Esophagus muscularis mucosa (tissue), 4 donors: Measurements from ENCODE around the gene RBPJ.

Experiments used
- CTCF ChIP-seq, 3 experiments: fragments of 200-600 bp in 2 of 3; fragments of 450-650 bp in 1 of 3; sonication (generic) in 2 of 3; IDR thresholded peaks; one replicate each; pipeline ENCODE4 v1.5.1; 2017 to 2019; ENCODE audit warnings: antibody characterized with exemption in 3 of 3, mild to moderate bottlenecking in 2 of 3, moderate library complexity in 1 of 3
- EP300 ChIP-seq: sonication (generic); formaldehyde crosslinking; IDR thresholded peaks from one replicate; pipeline ENCODE4 v1.6.1; 2017; ENCODE audit warnings: antibody characterized with exemption
- POLR2A ChIP-seq: fragments of 450-650 bp; IDR thresholded peaks from one replicate; pipeline ENCODE4 v1.6.1; 2017; ENCODE audit warnings: antibody characterized with exemption, moderate library complexity, mild to moderate bottlenecking, low read depth

DNA sequence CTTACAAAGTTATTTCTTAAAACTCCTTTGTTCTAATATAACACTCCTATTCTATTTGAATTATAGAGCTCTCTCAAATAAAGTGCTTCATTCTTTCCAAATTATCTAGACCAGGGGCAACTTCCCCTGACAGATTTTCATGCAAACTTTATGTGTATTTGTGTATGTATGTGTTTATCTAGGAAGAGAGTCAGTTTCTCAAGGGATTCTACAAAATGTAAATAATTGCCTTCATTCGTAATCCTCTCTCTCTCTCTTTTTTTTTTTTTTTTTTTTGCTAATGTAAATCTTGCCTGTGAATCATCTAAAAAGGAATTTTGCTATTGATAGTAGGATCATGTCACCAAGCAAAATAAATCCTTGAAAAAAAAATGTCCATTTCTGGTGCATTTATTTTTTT lies 38.9 kb upstream of the RBPJ start:
- no peak for TF ChIP-seq CTCF (IDR thresholded peaks at IDR 0.05)
- TF ChIP-seq POLR2A, result no peak
- TF ChIP-seq EP300, result no peak
